HG03159 (cell line): ENCODE data around the gene IL2RA.
"Not testable (repeated sequence)": the region's sequence is repeated elsewhere in the genome, so short reads cannot be mapped to it uniquely, and the experiment has no call there.

ENCODE experiments used
- ATAC-seq: cut with Tn5 transposase; IDR thresholded peaks from one replicate; pipeline ENCODE4 v1.9.1; 2021; ENCODE audit warnings: mild to moderate bottlenecking, moderate library complexity; ENCODE audit not compliant: unreplicated experiment

IL2RA gene

GRCh38 chr10:5963071-5963470, 99.1 kb downstream of the IL2RA start:
- ATAC-seq = no peak

- not testable (repeated sequence) for ATAC-seq
These were observed 99.7 kb downstream of the IL2RA start for GRCh38 chr10:5962358-5962940.

- ATAC-seq = no peak
These were observed 100.6 kb downstream of the IL2RA start for GRCh38 chr10:5961405-5962100.

DNA sequence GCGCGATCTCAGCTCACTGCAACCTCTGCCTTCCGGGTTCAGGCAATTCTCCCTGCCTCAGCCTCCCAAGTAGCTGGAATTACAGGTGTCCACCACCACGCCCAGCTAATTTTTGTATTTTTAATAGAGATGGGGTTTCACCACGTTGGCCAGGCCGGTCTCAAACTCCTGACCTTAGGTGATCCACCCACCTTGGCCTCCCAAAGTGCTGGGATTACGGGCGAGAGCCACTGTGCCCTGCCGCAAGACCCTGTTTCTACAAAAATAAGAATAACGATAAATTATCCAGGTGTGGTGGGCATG, 101.2 kb downstream of the IL2RA start:
- not testable (repeated sequence) for ATAC-seq
